ENCODE measurements around the gene C12orf76.

GRCh38 chr12:109999649-109999971, 48.7 kb downstream of the C12orf76 start:
- no peak for TF ChIP-seq CTCF (IDR thresholded peaks at IDR 0.05)
- no peak for TF ChIP-seq EZH2 (IDR thresholded peaks at IDR 0.05; ENCODE audit: borderline replicate concordance, insufficient read depth, low read depth, low read length, poor library complexity, severe bottlenecking)

All from B cell (primary cell).